CD14-positive monocyte (primary cell): ENCODE results near the gene MLH1. TPM values are rescaled to one million over a fixed set of nuclear protein-coding genes. Genes with fewer than 3 reads are reported as not detected.

ENCODE experiments used
- DNase-seq, 3 donors: peaks; one replicate each; pipeline ENCODE4 v3.0.0-alpha.2; 2011 to 2022
- H2AFZ ChIP-seq: 2 replicates; pipeline ENCODE4 v1.6.0; 2012; ENCODE audit warnings: mild to moderate bottlenecking, low read depth, low read length, inconsistent platforms; ENCODE audit not compliant: insufficient read depth, poor library complexity, severe bottlenecking
- H3K27ac ChIP-seq, 2 donors: 1 replicate in 1 of 2; 2 replicates in 1 of 2; pipeline ENCODE4 v1.5.1; 2012 to 2013; ENCODE audit warnings: low read length in 2 of 2, control low read depth in 1 of 2, inconsistent platforms in 1 of 2, low read depth in 1 of 2, mild to moderate bottlenecking in 1 of 2
- H3K27me3 ChIP-seq, 2 donors: one replicate each; pipeline versions ENCODE4 v1.6.0 to v1.6.1; 2011 to 2013; ENCODE audit warnings: low read length in 2 of 2; ENCODE audit not compliant: control insufficient read depth in 2 of 2, insufficient read depth in 2 of 2
- H3K36me3 ChIP-seq, 2 donors: replicated peaks in 1 of 2; 1 replicate in 1 of 2; 2 replicates in 1 of 2; pipeline versions ENCODE4 v1.5.1 to v1.6.1; 2012 to 2013; ENCODE audit warnings: low read length in 2 of 2, control low read depth in 1 of 2, inconsistent platforms in 1 of 2, mild to moderate bottlenecking in 1 of 2; ENCODE audit not compliant: insufficient read depth in 2 of 2, control insufficient read depth in 1 of 2
- H3K4me1 ChIP-seq, 2 donors: 1 replicate in 1 of 2; 2 replicates in 1 of 2; pipeline versions ENCODE4 v1.5.1 to v1.6.1; 2012 to 2013; ENCODE audit warnings: low read length in 2 of 2, control low read depth in 1 of 2, inconsistent platforms in 1 of 2, mild to moderate bottlenecking in 1 of 2, moderate library complexity in 1 of 2; ENCODE audit not compliant: insufficient read depth in 2 of 2, control insufficient read depth in 1 of 2
- H3K4me2 ChIP-seq: replicated peaks from 2 replicates; pipeline ENCODE3; 2012; ENCODE audit warnings: low read length, moderate library complexity, mild to moderate bottlenecking; ENCODE audit not compliant: poor library complexity, severe bottlenecking; ENCODE audit errors: extremely low read depth
- H3K4me3 ChIP-seq, 3 experiments: fragments of 200-600 bp in 1 of 3; sonication (generic) in 1 of 3; replicated peaks in 1 of 3; 1 replicate in 2 of 3; 2 replicates in 1 of 3; pipeline ENCODE4 v1.5.1; 2011 to 2013; ENCODE audit warnings: low read length in 3 of 3, mild to moderate bottlenecking in 3 of 3, control low read depth in 2 of 3, low read depth in 2 of 3, inconsistent platforms in 1 of 3, moderate library complexity in 1 of 3
- H3K79me2 ChIP-seq: 2 replicates; pipeline ENCODE4 v1.6.0; 2012; ENCODE audit warnings: mild to moderate bottlenecking, control low read depth, inconsistent platforms, low read length, moderate library complexity; ENCODE audit not compliant: insufficient read depth
- H3K9ac ChIP-seq: 2 replicates; pipeline ENCODE4 v1.6.0; 2017; ENCODE audit warnings: low read length, mild to moderate bottlenecking; ENCODE audit not compliant: insufficient read depth, poor library complexity, severe bottlenecking
- H3K9me3 ChIP-seq, 2 donors: replicated peaks in 1 of 2; 1 replicate in 1 of 2; 2 replicates in 1 of 2; pipeline versions ENCODE4 v1.5.1 to v1.6.1; 2012 to 2013; ENCODE audit warnings: low read length in 2 of 2, control low read depth in 1 of 2; ENCODE audit not compliant: control insufficient read depth in 1 of 2, insufficient read depth in 1 of 2
- H4K20me1 ChIP-seq: 2 replicates; pipeline ENCODE4 v1.6.0; 2012; ENCODE audit warnings: mild to moderate bottlenecking, low read length, control low read depth, moderate library complexity; ENCODE audit not compliant: insufficient read depth
- H3K27ac Mint-ChIP-seq, 7 donors: one replicate each; pipeline ENCODE4 v1.8.0; 2020; ENCODE audit warnings: mild to moderate bottlenecking in 7 of 7, mixed read lengths in 7 of 7, moderate library complexity in 6 of 7, inconsistent platforms in 2 of 7
- H3K27me3 Mint-ChIP-seq, 3 donors: one replicate each; pipeline ENCODE4 v1.8.0; 2021 to 2022; ENCODE audit warnings: low read depth in 3 of 3, mild to moderate bottlenecking in 3 of 3, mixed read lengths in 3 of 3, moderate library complexity in 3 of 3, inconsistent platforms in 1 of 3
- H3K36me3 Mint-ChIP-seq, 2 donors: one replicate each; pipeline ENCODE4 v1.8.0; 2020; ENCODE audit warnings: mixed read lengths in 2 of 2, inconsistent platforms in 1 of 2, mild to moderate bottlenecking in 1 of 2
- H3K4me1 Mint-ChIP-seq: one replicate; pipeline ENCODE4 v1.8.0; 2020; ENCODE audit warnings: mild to moderate bottlenecking, mixed read lengths
- H3K4me3 Mint-ChIP-seq, 2 donors: one replicate each; pipeline ENCODE4 v1.8.0; 2020; ENCODE audit warnings: mild to moderate bottlenecking in 2 of 2, mixed read lengths in 2 of 2, moderate library complexity in 1 of 2
- H3K9me3 Mint-ChIP-seq, 7 donors: one replicate each; pipeline ENCODE4 v1.8.0; 2020 to 2022; ENCODE audit warnings: mixed read lengths in 7 of 7, mild to moderate bottlenecking in 6 of 7, moderate library complexity in 6 of 7, inconsistent platforms in 2 of 7
- CTCF ChIP-seq: fragments of 200-600 bp; IDR thresholded peaks from one replicate; pipeline ENCODE4 v1.8.0; 2022; ENCODE audit warnings: antibody characterized with exemption, mild to moderate bottlenecking
- WGBS: methylation state at CpG from one replicate; pipeline ENCODE4 v1.1.5; 2013; ENCODE audit warnings: missing lambda C conversion rate; ENCODE audit not compliant: insufficient coverage; 5-methylcytosine and 5-hydroxymethylcytosine counted together
- intact Hi-C, 2 donors: fragments of 100-400 bp; cut with micrococcal nuclease; formaldehyde crosslinking; loops; one replicate each; pipeline versions ENCODE4 v1.15.0 to v1.15.1; 2023
- polyA plus RNA-seq, 3 donors: library from polyadenylated mRNA; depleted of rRNA in 1 of 3; unstranded in 2 of 3; stranded (reverse) in 1 of 3; fragments of 300-500 nt in 2 of 3; fragments of >200 nt in 1 of 3; fragmentation: Illumina TruSeq in 2 of 3; gene quantifications; 1 replicate in 2 of 3; 2 replicates in 1 of 3; pipeline ENCODE4 v1.2.3, GENCODE V29; 2012 to 2021

MLH1 gene
- polyA plus RNA-seq, 3 donors, result 13.7 to 19.7 (median 18.5) TPM

GRCh38 chr3:36992806-36993325 is 452 bp upstream of the MLH1 start, which contains the start of gene EPM2AIP1:
TSS of gene EPM2AIP1 (minus strand) at chr3:36993131. CDS start at chr3:36993077, 54 bp downstream.
- Mint-ChIP-seq H3K4me3 (no peak within 1 kb of the TSS), H3K36me3 (peaks cover 21 to 42% of the 10 kb centered on the region in 2 donors), H3K27ac (no peak within 1 kb of the TSS), H3K9me3 (no peaks in the 10 kb centered on the region), H3K27me3 (no peaks in the 10 kb centered on the region), H3K4me1 (peaks cover 40% of the 10 kb centered on the region)
- TF ChIP-seq CTCF, result no peak
- peak within 1 kb of the TSS; percentile 98 to 99 for H3K27ac ChIP-seq
- H3K4me3 ChIP-seq, result peak within 1 kb of the TSS; percentile 56 to 89 (median 87)
- WGBS, result under 1% methylated on average over 43 of the region's 48 CpGs
- no peak for DNase-seq
- H3K27me3 ChIP-seq, result no peaks in the 10 kb centered on the region
- H3K9ac ChIP-seq, result peak within 1 kb of the TSS; percentile 91
- peaks cover 8% of the 10 kb centered on the region for H4K20me1 ChIP-seq
- peaks cover 46 to 59% of the 10 kb centered on the region in 2 donors for H3K4me1 ChIP-seq
- intact Hi-C loops, result loop anchor here (5.0 kb wide), 2 partner anchors 81 to 86 kb away; no protein-coding TSS in a partner anchor
- no peaks in the 10 kb centered on the region for H3K9me3 ChIP-seq
- H2AFZ ChIP-seq, result peak within 1 kb of the TSS; percentile 81
- H3K36me3 ChIP-seq, result peaks cover 16 to 29% of the 10 kb centered on the region in 2 donors
- peak within 1 kb of the TSS; percentile 87 for H3K4me2 ChIP-seq
- peaks cover 90% of the 10 kb centered on the region for H3K79me2 ChIP-seq

DNA sequence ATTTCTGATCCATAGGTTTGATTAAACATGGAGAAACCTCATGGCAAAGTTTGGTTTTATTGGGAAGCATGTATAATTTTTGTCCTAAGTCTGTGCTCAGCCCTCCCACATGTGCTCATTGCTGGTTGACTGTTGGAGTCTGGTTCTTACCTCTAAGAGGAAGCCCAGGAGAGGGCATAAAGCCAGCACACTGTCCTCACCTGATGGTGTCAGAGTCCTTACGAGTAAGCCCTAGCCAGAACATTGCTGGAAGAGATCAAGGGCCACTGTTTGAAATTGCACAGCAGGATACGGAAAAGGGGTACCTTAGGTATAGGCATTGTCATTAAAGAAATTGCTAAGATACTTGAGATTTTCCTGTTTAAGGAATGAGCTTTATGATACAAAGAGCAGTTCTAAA is 21.3 kb downstream of the MLH1 start:
- Mint-ChIP-seq H3K9me3 (no peaks in the 10 kb centered on the region), H3K27ac (peak overlapping the region in 1 of 7 donors; percentile 8), H3K27me3 (no peaks in the 10 kb centered on the region), H3K4me3 (no peak overlapping the region), H3K4me1 (no peaks in the 10 kb centered on the region), H3K36me3 (peaks cover 80 to 89% of the 10 kb centered on the region in 2 donors)
- no peak for DNase-seq
- Histone ChIP-seq H3K36me3 (peaks cover 70 to 97% of the 10 kb centered on the region in 2 donors), H3K9ac (no peak overlapping the region), H3K4me2 (no peak overlapping the region), H3K27ac (no peak overlapping the region), H3K79me2 (no peaks in the 10 kb centered on the region), H3K9me3 (no peaks in the 10 kb centered on the region), H4K20me1 (no peaks in the 10 kb centered on the region), H3K27me3 (no peaks in the 10 kb centered on the region), H3K4me1 (no peaks in the 10 kb centered on the region), H2AFZ (no peak overlapping the region), H3K4me3 (no peak overlapping the region)
- WGBS, result 92% methylated on average over 2 of the region's 2 CpGs
- intact Hi-C loops, result no loop called here
- no peak for TF ChIP-seq CTCF
